ENCODE data around the gene EIF4G1.

Gene EIF4G1

DNA sequence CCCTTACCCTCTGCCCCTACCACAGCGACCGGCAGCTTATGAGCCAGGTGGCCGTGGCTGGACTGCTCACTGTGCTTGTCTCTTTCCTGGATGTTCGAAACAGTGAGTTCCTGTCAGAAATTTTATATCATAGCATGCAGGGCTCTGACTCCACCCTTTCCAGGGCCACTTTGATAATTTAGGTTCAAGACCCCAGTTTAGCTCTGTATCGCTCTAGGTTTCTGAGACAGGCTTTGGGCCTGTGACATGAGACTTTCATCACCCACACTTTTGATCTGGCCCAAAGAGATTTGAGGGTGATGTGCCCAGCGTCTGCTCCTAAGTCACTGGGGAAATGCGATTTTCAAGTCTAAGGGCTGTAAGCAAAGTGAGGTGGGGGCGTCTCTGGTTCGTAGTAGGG lies 6.5 kb upstream of the EIF4G1 start:
- DNase-seq (ENCODE audit: low read depth, low spot score), result no peak

DNA sequence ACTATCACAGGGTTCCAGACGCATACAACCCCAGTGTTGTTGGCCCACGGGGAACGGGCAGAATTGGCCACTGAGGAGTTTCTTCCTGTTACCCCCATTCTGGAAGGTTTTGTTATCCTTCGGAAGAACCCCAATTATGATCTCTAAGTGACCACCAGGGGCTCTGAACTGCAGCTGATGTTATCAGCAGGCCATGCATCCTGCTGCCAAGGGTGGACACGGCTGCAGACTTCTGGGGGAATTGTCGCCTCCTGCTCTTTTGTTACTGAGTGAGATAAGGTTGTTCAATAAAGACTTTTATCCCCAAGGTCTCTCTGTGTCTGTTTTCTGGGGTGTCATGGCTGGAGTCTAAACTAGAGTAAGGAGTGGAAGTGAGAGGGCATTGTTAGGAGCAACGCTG lies 5.7 kb upstream of the EIF4G1 start:
- no peak for DNase-seq (ENCODE audit: low read depth, low spot score)

GRCh38 chr3:184311633-184312032 lies 2.8 kb upstream of the EIF4G1 start:
- no peak for DNase-seq (ENCODE audit: low read depth, low spot score)

DNA sequence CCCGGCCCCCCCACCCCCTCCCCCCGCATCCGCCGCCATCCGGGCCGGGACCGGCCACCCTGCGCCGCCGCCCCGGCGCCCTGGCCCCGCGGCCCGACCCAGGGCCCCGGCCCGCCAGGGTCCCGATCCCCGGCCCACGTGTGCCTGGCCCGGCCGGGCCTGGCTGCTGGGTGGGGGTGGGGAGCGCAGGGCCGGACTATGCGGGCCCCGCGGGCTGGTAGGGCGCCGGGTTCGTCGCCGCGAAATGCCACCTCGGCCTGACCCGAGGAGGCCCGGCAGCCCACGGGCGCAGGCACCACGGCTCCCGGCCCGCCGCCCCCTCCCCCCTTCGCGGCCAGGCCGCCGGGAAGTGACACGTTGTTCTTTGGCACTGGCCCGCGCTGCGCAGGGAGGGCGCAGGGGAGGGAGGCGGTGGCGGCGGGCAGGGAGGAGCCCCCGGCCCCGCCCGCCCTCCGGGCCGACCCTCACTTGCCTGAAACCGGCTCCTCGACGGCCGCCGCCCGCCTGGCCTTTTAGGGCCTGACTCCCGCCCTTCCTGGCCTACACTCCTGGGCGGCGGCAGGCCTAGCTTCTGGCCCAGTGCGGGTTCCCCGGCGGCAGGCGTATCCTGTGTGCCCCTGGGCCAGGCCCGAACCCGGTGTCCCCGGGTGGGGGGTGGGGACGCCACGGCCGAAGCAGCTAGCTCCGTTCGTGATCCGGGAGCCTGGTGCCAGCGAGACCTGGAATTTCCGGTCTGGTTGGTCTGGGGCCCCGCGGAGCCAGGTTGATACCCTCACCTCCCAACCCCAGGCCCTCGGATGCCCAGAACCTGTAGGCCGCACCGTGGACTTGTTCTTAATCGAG lies 515 bp downstream of the EIF4G1 start:
- peak; percentile 44 for DNase-seq (ENCODE audit: low read depth, low spot score)

GRCh38 chr3:184315543-184315867 lies 1.1 kb downstream of the EIF4G1 start:
- no peak for DNase-seq (ENCODE audit: low read depth, low spot score)

GRCh38 chr3:184315871-184316661 lies 1.7 kb downstream of the EIF4G1 start:
- DNase-seq (ENCODE audit: low read depth, low spot score), result no peak

DNA sequence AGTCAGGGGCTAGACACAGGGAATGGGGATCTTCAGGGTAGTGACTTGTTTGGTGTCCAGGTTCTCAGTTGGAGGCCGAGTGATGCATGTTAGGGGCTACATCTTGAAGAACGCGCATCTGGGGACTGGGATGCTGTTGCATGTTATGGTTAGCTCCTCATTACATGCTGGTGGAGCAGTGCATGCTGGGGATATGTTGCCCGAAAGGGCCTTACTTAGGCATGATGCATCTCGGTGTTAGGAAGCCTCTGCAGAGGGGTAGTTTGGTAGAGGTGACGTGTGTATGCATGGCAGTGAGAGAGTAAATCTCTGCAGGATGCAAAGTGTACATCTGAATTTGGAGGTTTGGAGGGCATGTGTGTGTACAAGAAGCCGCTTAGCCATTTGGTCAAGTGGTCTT lies 2.4 kb downstream of the EIF4G1 start:
- DNase-seq (ENCODE audit: low read depth, low spot score), result no peak

- DNase-seq (ENCODE audit: low read depth, low spot score), result no peak
Observed at GRCh38 chr3:184317201-184317600, 2.8 kb downstream of the EIF4G1 start.

- DNase-seq (ENCODE audit: low read depth, low spot score), result peak; percentile 11
Observed at GRCh38 chr3:184320104-184320445, 5.7 kb downstream of the EIF4G1 start.

DNA sequence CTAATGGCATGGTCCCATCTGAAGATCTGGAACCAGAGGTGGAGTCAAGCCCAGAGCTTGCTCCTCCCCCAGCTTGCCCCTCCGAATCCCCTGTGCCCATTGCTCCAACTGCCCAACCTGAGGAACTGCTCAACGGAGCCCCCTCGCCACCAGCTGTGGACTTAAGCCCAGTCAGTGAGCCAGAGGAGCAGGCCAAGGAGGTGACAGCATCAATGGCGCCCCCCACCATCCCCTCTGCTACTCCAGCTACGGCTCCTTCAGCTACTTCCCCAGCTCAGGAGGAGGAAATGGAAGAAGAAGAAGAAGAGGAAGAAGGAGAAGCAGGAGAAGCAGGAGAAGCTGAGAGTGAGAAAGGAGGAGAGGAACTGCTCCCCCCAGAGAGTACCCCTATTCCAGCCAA lies 7.3 kb downstream of the EIF4G1 start:
- DNase-seq (ENCODE audit: low read depth, low spot score), result no peak

DNA sequence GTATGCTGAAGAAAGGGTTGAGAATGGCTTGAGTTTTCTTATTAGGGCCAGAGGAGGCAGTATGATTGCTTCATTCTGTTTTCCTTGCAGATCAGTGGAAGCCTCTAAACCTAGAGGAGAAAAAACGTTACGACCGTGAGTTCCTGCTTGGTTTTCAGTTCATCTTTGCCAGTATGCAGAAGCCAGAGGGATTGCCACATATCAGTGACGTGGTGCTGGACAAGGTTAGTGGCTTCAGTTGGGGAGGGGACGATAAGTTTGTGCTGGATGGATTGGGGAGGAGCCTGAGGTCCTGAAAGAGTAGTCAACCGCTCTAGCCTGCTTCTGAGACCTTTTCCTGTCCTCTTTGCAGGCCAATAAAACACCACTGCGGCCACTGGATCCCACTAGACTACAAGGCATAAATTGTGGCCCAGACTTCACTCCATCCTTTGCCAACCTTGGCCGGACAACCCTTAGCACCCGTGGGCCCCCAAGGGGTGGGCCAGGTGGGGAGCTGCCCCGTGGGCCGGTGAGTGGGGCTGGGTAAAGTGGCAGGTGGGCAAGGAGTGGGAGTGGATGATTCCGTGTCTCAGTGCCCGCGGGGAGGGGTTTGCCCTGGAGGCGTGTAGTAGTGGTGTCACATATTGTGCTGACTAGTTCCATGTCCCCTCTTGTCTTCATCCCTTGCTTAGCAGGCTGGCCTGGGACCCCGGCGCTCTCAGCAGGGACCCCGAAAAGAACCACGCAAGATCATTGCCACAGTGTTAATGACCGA lies 8.5 kb downstream of the EIF4G1 start:
- DNase-seq (ENCODE audit: low read depth, low spot score), result no peak

GRCh38 chr3:184323696-184324095 lies 9.3 kb downstream of the EIF4G1 start:
- DNase-seq (ENCODE audit: low read depth, low spot score), result no peak

DNA sequence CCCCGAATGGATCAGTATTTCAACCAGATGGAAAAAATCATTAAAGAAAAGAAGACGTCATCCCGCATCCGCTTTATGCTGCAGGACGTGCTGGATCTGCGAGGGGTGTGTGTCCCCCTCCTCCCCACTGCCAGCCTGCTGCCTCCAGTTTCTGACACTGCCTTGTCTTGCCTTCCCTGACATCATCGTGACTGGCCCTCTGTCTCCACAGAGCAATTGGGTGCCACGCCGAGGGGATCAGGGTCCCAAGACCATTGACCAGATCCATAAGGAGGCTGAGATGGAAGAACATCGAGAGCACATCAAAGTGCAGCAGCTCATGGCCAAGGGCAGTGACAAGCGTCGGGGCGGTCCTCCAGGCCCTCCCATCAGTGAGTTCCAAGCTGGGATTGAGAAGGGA lies 10.9 kb downstream of the EIF4G1 start:
- no peak for DNase-seq (ENCODE audit: low read depth, low spot score)

- no peak for DNase-seq (ENCODE audit: low read depth, low spot score)
Observed at GRCh38 chr3:184325715-184326369, 11.4 kb downstream of the EIF4G1 start.

DNA sequence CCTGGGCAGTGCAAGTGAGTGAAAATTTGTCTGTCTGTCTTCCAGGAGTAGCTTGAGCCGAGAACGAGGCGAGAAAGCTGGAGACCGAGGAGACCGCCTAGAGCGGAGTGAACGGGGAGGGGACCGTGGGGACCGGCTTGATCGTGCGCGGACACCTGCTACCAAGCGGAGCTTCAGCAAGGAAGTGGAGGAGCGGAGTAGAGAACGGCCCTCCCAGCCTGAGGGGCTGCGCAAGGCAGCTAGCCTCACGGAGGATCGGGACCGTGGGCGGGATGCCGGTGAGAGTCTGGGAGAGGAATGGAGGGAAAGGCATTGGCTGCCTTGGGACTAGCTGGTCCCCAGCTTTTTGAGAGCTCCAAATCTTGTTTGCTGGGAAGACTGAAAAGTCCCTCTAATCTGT lies 12.8 kb downstream of the EIF4G1 start:
- DNase-seq (ENCODE audit: low read depth, low spot score), result no peak

DNA sequence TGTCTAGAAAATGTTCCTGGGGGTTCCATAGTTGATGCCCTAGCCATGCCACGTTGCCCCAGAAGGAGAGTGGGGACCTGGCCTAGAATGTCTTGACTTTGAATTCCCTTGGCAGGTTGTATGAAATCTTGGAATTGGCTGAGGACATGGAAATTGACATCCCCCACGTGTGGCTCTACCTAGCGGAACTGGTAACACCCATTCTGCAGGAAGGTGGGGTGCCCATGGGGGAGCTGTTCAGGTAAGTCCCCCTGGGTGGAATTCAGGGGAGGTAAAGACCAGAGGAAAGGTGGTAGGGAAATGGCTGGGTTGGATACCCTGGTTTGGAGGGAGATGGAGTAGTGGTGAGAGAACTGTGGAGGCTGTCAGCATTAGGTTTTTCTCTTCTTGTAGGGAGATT lies 14.1 kb downstream of the EIF4G1 start:
- no peak for DNase-seq (ENCODE audit: low read depth, low spot score)

DNA sequence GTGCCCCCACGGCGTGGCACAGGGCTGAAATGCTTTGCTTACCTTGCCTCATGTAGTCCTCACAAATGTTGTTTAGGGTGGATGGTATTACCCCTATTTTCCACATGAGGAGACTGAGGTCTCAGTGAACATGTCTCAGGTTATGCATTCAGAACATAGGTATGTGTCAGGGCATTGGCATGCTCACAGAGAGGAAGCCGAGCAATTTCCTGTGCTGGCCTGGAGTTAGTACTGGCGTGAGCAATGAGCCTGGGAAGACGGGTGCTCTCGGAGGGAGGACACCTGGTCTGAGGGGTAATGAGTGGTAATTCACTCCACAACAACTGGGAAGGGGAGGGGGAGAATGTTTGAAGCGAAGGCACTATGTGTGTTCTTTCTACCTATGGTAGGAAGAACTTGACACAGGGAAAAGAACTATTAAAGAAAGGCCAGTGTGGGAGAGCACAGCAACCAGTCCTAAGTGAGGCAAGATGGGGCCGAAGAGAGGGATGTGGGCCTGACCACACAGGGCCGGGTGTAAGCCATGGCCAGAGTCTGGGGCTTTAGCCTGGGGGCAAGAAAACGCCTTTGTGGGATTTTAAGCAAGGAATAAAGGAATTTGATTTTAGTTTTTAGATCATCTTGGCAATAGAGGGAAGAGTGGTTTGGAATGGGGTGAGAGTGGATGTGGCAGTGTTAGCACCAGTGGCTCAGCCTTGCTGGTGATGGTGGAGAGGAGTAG lies 18.1 kb downstream of the EIF4G1 start:
- no peak for DNase-seq (ENCODE audit: low read depth, low spot score)

DNA sequence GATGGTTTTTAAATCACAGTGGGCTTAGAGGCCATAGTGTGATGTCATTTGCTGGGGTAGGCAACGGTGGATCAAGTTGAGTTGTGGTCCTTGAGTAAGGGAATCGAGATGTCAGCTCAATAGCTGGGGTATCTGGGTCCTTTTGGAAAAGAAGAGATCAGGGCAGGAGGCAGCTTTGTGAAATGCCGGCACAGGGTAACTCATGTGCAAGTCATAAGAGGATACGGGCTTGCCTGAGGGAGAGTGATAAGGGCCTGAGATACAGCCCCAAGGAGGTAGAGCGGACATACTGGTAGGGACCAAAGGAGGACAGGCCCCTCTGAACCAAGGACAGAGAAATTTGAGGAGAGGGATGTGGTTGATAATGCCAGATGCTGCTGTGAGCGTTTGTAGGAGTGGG lies 18.8 kb downstream of the EIF4G1 start:
- DNase-seq (ENCODE audit: low read depth, low spot score), result no peak

GRCh38 chr3:184333700-184334099 lies 19.3 kb downstream of the EIF4G1 start:
- DNase-seq (ENCODE audit: low read depth, low spot score), result no peak

DNA sequence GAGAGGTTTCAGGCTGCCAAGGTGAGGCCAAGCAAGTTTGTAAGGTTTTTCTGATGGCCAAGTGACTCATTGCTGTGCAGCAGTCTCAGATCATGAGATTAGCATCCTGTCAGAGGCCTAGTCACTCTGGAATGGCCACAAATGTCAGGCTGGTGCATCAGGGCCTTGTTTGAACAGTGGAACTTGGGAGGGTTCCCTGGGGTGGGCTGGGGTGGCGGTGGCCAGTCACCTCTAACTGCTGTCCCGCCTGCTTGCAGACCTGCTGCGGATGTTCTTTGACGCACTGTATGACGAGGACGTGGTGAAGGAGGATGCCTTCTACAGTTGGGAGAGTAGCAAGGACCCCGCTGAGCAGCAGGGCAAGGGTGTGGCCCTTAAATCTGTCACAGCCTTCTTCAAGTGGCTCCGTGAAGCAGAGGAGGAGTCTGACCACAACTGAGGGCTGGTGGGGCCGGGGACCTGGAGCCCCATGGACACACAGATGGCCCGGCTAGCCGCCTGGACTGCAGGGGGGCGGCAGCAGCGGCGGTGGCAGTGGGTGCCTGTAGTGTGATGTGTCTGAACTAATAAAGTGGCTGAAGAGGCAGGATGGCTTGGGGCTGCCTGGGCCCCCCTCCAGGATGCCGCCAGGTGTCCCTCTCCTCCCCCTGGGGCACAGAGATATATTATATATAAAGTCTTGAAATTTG lies 20.2 kb downstream of the EIF4G1 start:
- DNase-seq (ENCODE audit: low read depth, low spot score), result peak; percentile 3

GRCh38 chr3:184335291-184335660 lies 20.9 kb downstream of the EIF4G1 start:
- no peak for DNase-seq (ENCODE audit: low read depth, low spot score)

Data from activated naive CD8-positive, alpha-beta T cell treated with anti-CD3 and anti-CD28 coated beads, Interleukin-2, amount 50 U/mL, for 16 hours (primary cell).